ENCODE data around the gene CFAP99. TPM values are rescaled to one million over a fixed set of nuclear protein-coding genes. Genes with fewer than 3 reads are reported as not detected.
"Not testable (repeated sequence)": the region's sequence is repeated elsewhere in the genome, so short reads cannot be mapped to it uniquely, and the experiment has no call there.

Gene CFAP99
- total and polyA plus RNA-seq, 9 of the 15 experiments (the other 6 are each of a cell fraction or from before 2014, with no cell fraction given) = 0.07 to 0.18 (median 0.09) TPM; not detected in 6

DNA sequence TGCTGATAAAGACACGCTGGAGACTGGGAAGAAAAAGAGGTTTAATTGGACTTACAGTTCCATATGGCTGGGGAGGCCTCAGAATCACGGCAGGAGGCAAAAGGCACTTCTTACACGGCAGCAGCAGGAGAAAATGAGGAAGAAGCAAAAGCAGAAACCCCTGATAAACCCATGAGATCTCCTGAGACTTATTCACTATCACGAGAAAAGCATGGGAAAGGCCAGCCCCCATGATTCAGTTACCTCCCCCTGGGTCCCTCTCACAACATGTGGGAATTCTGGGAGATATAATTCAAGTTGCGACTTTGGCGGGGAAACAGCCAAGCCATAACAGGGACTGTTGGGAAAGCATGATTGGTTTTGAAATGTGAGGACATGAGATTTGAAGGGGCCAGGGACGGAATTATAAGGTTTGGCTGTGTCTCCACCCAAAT is 36.0 kb upstream of the CFAP99 start:
- ATAC-seq = peak; percentile 19; the same call in 2 of the 3 replicates
- H3K36me3 ChIP-seq (ENCODE audit: control insufficient read depth, insufficient read depth, low read length); BruUV-seq (replicated peaks); H3K9me3 ChIP-seq (replicated peaks; ENCODE audit: control insufficient read depth, insufficient read depth, low read depth, low read length); DNase-seq (ENCODE audit: extremely low read depth in 1 of 4, low spot score in 3 of 4); FAIRE-seq; H3K9me1 ChIP-seq (ENCODE audit: control insufficient read depth, insufficient read depth, low read length); H4K20me1 ChIP-seq (replicated peaks; ENCODE audit: control insufficient read depth, insufficient read depth, low read length); in situ Hi-C loops (cut with MboI); H3K27me3 ChIP-seq (ENCODE audit: control insufficient read depth in 2 of 2, insufficient read depth in 2 of 2, low read length in 2 of 2); CTCF ChIA-PET (ENCODE audit: low intra/inter-chr PET ratio): not testable (repeated sequence)
- intact Hi-C loops (cut with micrococcal nuclease) = loop anchor here (5.0 kb wide), 1 partner anchor 35 kb away; the partner anchor contains the start of genes CFAP99 and ZFYVE28
- Histone ChIP-seq H3K4me1 (replicated peaks in 1 of 2; ENCODE audit: control insufficient read depth in 2 of 2, insufficient read depth in 2 of 2, low read length in 2 of 2) (peaks cover 35 to 52% of the 10 kb centered on the region in 2 experiments), H3K9ac (ENCODE audit: insufficient read depth in 1 of 2, low read depth in 2 of 2, low read length in 2 of 2) (0 out of 4 replicates have a peak overlapping the region, but pooled peaks of 1 of the 2 experiments have one; percentile 23), H3K27ac (ENCODE audit: extremely low read depth, low read depth, low read length) (peak overlapping the region; percentile 77; the same call in 2 of the 3 replicates), H3K4me2 (ENCODE audit: insufficient read depth, low read length) (peak overlapping the region; percentile 67), H2AFZ (ENCODE audit: low read depth, low read length) (peak overlapping the region; percentile 34; the same call in 1 of the 2 replicates), H3K79me2 (ENCODE audit: control insufficient read depth, insufficient read depth, low read length) (peaks cover 55% of the 10 kb centered on the region), H3K4me3 (peak overlapping the region; percentile 31)
- POLR2A ChIA-PET = interaction anchor here (1.8 kb wide), 1 partner anchor 10 kb away, joined by 5 read pairs; no protein-coding TSS in a partner anchor
- 23% methylated on average over 7 of the region's 7 CpGs for WGBS (ENCODE audit: insufficient coverage, low coverage, missing lambda C conversion rate)
- peak; percentile 58; the same call in 1 of the 2 replicates for TF ChIP-seq RBFOX2 (IDR thresholded peaks at IDR 0.05; ENCODE audit: low read depth, low read length)
- TF ChIP-seq, protein P1, sequence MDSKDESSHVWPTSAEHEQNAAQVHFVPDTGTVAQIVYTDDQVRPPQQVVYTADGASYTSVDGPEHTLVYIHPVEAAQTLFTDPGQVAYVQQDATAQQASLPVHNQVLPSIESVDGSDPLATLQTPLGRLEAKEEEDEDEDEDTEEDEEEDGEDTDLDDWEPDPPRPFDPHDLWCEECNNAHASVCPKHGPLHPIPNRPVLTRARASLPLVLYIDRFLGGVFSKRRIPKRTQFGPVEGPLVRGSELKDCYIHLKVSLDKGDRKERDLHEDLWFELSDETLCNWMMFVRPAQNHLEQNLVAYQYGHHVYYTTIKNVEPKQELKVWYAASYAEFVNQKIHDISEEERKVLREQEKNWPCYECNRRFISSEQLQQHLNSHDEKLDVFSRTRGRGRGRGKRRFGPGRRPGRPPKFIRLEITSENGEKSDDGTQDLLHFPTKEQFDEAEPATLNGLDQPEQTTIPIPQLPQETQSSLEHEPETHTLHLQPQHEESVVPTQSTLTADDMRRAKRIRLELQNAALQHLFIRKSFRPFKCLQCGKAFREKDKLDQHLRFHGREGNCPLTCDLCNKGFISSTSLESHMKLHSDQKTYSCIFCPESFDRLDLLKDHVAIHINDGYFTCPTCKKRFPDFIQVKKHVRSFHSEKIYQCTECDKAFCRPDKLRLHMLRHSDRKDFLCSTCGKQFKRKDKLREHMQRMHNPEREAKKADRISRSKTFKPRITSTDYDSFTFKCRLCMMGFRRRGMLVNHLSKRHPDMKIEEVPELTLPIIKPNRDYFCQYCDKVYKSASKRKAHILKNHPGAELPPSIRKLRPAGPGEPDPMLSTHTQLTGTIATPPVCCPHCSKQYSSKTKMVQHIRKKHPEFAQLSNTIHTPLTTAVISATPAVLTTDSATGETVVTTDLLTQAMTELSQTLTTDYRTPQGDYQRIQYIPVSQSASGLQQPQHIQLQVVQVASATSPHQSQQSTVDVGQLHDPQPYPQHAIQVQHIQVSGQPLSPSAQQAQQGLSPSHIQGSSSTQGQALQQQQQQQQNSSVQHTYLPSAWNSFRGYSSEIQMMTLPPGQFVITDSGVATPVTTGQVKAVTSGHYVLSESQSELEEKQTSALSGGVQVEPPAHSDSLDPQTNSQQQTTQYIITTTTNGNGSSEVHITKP (IDR thresholded peaks at IDR 0.05; ENCODE audit: partially characterized antibody) = peak; percentile 7
- TF ChIP-seq PHF8 (IDR thresholded peaks at IDR 0.05; ENCODE audit: borderline replicate concordance, low read length) = peak; percentile 36; the same call in 1 of the 2 replicates
- TF ChIP-seq FOXA3 (CRISPR knock-in tag; conservative IDR thresholded peaks at IDR 0.05 in 1 of 2, IDR thresholded peaks at IDR 0.05 in 1 of 2) = 0 out of 4 replicates have a peak, but pooled peaks of 1 of the 2 experiments have one; percentile 32
- peak; percentile 61 for TF ChIP-seq POLR2B (IDR thresholded peaks at IDR 0.05; ENCODE audit: low read depth, partially characterized antibody)
- peak; percentile 91 for TF ChIP-seq ZNF431 (CRISPR knock-in tag; IDR thresholded peaks at IDR 0.05)
- peak; percentile 43; the same call in 1 of the 2 replicates for TF ChIP-seq SP1 (CRISPR knock-in tag; IDR thresholded peaks at IDR 0.05)
- peak; percentile 70 for TF ChIP-seq POLR2A (conservative IDR thresholded peaks at IDR 0.05)
- TF ChIP-seq, protein P2, sequence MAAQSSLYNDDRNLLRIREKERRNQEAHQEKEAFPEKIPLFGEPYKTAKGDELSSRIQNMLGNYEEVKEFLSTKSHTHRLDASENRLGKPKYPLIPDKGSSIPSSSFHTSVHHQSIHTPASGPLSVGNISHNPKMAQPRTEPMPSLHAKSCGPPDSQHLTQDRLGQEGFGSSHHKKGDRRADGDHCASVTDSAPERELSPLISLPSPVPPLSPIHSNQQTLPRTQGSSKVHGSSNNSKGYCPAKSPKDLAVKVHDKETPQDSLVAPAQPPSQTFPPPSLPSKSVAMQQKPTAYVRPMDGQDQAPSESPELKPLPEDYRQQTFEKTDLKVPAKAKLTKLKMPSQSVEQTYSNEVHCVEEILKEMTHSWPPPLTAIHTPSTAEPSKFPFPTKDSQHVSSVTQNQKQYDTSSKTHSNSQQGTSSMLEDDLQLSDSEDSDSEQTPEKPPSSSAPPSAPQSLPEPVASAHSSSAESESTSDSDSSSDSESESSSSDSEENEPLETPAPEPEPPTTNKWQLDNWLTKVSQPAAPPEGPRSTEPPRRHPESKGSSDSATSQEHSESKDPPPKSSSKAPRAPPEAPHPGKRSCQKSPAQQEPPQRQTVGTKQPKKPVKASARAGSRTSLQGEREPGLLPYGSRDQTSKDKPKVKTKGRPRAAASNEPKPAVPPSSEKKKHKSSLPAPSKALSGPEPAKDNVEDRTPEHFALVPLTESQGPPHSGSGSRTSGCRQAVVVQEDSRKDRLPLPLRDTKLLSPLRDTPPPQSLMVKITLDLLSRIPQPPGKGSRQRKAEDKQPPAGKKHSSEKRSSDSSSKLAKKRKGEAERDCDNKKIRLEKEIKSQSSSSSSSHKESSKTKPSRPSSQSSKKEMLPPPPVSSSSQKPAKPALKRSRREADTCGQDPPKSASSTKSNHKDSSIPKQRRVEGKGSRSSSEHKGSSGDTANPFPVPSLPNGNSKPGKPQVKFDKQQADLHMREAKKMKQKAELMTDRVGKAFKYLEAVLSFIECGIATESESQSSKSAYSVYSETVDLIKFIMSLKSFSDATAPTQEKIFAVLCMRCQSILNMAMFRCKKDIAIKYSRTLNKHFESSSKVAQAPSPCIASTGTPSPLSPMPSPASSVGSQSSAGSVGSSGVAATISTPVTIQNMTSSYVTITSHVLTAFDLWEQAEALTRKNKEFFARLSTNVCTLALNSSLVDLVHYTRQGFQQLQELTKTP (IDR thresholded peaks at IDR 0.05; ENCODE audit: low read depth in 1 of 2, partially characterized antibody in 2 of 2) = peak; percentile 25 to 71
- TF ChIP-seq, protein P3, sequence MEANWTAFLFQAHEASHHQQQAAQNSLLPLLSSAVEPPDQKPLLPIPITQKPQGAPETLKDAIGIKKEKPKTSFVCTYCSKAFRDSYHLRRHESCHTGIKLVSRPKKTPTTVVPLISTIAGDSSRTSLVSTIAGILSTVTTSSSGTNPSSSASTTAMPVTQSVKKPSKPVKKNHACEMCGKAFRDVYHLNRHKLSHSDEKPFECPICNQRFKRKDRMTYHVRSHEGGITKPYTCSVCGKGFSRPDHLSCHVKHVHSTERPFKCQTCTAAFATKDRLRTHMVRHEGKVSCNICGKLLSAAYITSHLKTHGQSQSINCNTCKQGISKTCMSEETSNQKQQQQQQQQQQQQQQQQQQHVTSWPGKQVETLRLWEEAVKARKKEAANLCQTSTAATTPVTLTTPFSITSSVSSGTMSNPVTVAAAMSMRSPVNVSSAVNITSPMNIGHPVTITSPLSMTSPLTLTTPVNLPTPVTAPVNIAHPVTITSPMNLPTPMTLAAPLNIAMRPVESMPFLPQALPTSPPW (CRISPR knock-in tag; IDR thresholded peaks at IDR 0.05) = peak; percentile 41
- peak; percentile 90 for TF ChIP-seq POLR2H (tag; IDR thresholded peaks at IDR 0.05; ENCODE audit: low read depth)
- TF ChIP-seq GABPB1 (CRISPR knock-in tag; IDR thresholded peaks at IDR 0.05) = peak; percentile 35; the same call in 1 of the 2 replicates

Measured in K562 (cell line).